HepG2 (cell line): ENCODE results near the gene MEX3A. TPM values are rescaled to one million over a fixed set of nuclear protein-coding genes. Genes with fewer than 3 reads are reported as not detected.

Experiments used
- ATAC-seq: fragments of 200-7000 bp; cut with Tn5 transposase; 3 replicates; pipeline ENCODE4 v1.9.1; 2020; ENCODE audit warnings: mild to moderate bottlenecking, moderate library complexity
- BruUV-seq: library from RNA; stranded (reverse); fragments of 400-500 nt; replicated peaks from 2 replicates; lab custom pipeline; 2021; lab: Mats Ljungman, UMichigan
- CTCF ChIA-PET: fragments of 300-600 bp; formaldehyde crosslinking; extraction: SDS; loops from one replicate; lab custom pipeline; 2021; ENCODE audit warnings: low total read pairs, inconsistent platforms, low intra/inter-chr PET ratio; lab: Yijun Ruan, JAX
- POLR2A ChIA-PET: fragments of 350-600 bp; sonication (Branson Sonifier 250); formaldehyde crosslinking; loops from one replicate; lab custom pipeline; 2020; ENCODE audit warnings: antibody characterized with exemption, inconsistent platforms; lab: Yijun Ruan, JAX
- DNase-seq: peaks from one replicate; pipeline ENCODE4 v3.0.0-alpha.2; 2015; ENCODE audit warnings: low spot score
- FAIRE-seq: peaks from 3 replicates; lab custom pipeline; 2011; peaks lifted over from hg19 to GRCh38; lab: Jason Lieb, UNC
- H2AFZ ChIP-seq: one replicate; pipeline ENCODE4 v1.6.1; 2011; ENCODE audit warnings: low read length, inconsistent platforms
- H3K27ac ChIP-seq: fragments of 300-600 bp; 3 replicates; pipeline ENCODE4 v1.8.0; 2011; ENCODE audit warnings: mixed run types, mild to moderate bottlenecking, mixed read lengths, low read length, inconsistent platforms; ENCODE audit not compliant: insufficient read depth; ENCODE audit errors: extremely low read length
- H3K27me3 ChIP-seq, 2 experiments: fragments of 200-600 bp in 1 of 2; 2 replicates in 1 of 2; 3 replicates in 1 of 2; pipeline versions ENCODE4 v1.6.0 to v1.8.0; 2011; ENCODE audit warnings: low read length in 2 of 2, mild to moderate bottlenecking in 2 of 2, moderate library complexity in 2 of 2, inconsistent platforms in 1 of 2; ENCODE audit not compliant: insufficient read depth in 2 of 2, control insufficient read depth in 1 of 2
- H3K36me3 ChIP-seq, 2 experiments: fragments of 200-600 bp in 1 of 2; replicated peaks in 1 of 2; 2 replicates in 1 of 2; 3 replicates in 1 of 2; pipeline versions ENCODE4 v1.5.1 to v1.8.0; 2011; ENCODE audit warnings: low read length in 2 of 2, inconsistent platforms in 1 of 2; ENCODE audit not compliant: insufficient read depth in 2 of 2, control insufficient read depth in 1 of 2
- H3K4me1 ChIP-seq: 2 replicates; pipeline ENCODE4 v1.5.1; 2012; ENCODE audit warnings: low read length, inconsistent platforms; ENCODE audit not compliant: insufficient read depth
- H3K4me2 ChIP-seq: 2 replicates; pipeline ENCODE4 v1.6.0; 2011; ENCODE audit warnings: low read depth, low read length, inconsistent platforms
- H3K4me3 ChIP-seq, 3 experiments: fragments of 200-600 bp in 1 of 3; sonication (generic), shearing (Covaris generic) in 1 of 3; replicated peaks in 1 of 3; 2 replicates each; pipeline ENCODE4 v1.5.1; 2011 to 2016; ENCODE audit warnings: low read length in 3 of 3, inconsistent platforms in 2 of 3, low read depth in 2 of 3, mild to moderate bottlenecking in 2 of 3, control low read depth in 1 of 3, mixed read lengths in 1 of 3; ENCODE audit not compliant: insufficient read depth in 1 of 3
- H3K79me2 ChIP-seq: one replicate; pipeline ENCODE4 v1.6.1; 2011; ENCODE audit warnings: low read length, inconsistent platforms; ENCODE audit not compliant: insufficient read depth
- H3K9ac ChIP-seq: 2 replicates; pipeline ENCODE4 v1.6.0; 2011; ENCODE audit warnings: mild to moderate bottlenecking, low read depth, low read length, inconsistent platforms; ENCODE audit not compliant: insufficient read depth
- H3K9me3 ChIP-seq: 2 replicates; pipeline ENCODE4 v1.5.1; 2012; ENCODE audit warnings: mild to moderate bottlenecking, low read length
- H4K20me1 ChIP-seq: 2 replicates; pipeline ENCODE4 v1.6.0; 2011; ENCODE audit warnings: inconsistent platforms, mild to moderate bottlenecking, low read length, moderate library complexity; ENCODE audit not compliant: insufficient read depth
- CBX5 ChIP-seq: sonication (generic); formaldehyde crosslinking; IDR thresholded peaks from 2 replicates; pipeline ENCODE4 v1.4.0; 2020; ENCODE audit warnings: missing genetic modification reagents, borderline replicate concordance
- MYC ChIP-seq: sonication (generic); formaldehyde crosslinking; IDR thresholded peaks from 2 replicates; pipeline ENCODE4 v1.9.0; 2021; ENCODE audit warnings: missing genetic modification reagents, borderline replicate concordance
- NONO ChIP-seq, 2 experiments: fragments of 450-650 bp in 1 of 2; sonication (generic) in 1 of 2; formaldehyde crosslinking in 1 of 2; IDR thresholded peaks in 1 of 2; conservative IDR thresholded peaks in 1 of 2; 2 replicates each; pipeline versions ENCODE4 v1.6.1 to v1.8.0; 2017 to 2022; ENCODE audit warnings: mild to moderate bottlenecking in 1 of 2, missing genetic modification reagents in 1 of 2, moderate library complexity in 1 of 2
- POLR2AphosphoS5 ChIP-seq: IDR thresholded peaks from 2 replicates; pipeline ENCODE4 v1.6.1; 2012; ENCODE audit warnings: low read depth, low read length
- SIN3A ChIP-seq: IDR thresholded peaks from 2 replicates; pipeline ENCODE4 v1.6.1; 2011; ENCODE audit warnings: low read depth, mild to moderate bottlenecking, control low read depth, low read length, borderline replicate concordance
- SNAPC5 ChIP-seq: sonication (generic); formaldehyde crosslinking; IDR thresholded peaks from 2 replicates; pipeline ENCODE4 v1.8.1; 2023; ENCODE audit warnings: mild to moderate bottlenecking, missing genetic modification reagents, borderline replicate concordance
- THRA ChIP-seq: sonication (generic); formaldehyde crosslinking; IDR thresholded peaks from 2 replicates; pipeline ENCODE4 v1.4.0; 2020; ENCODE audit warnings: missing genetic modification reagents, borderline replicate concordance
- TOPORS ChIP-seq: sonication (generic); formaldehyde crosslinking; IDR thresholded peaks from 2 replicates; pipeline ENCODE4 v1.8.0; 2023; ENCODE audit warnings: mild to moderate bottlenecking, missing genetic modification reagents
- ZBTB2 ChIP-seq: sonication (generic); formaldehyde crosslinking; IDR thresholded peaks from 2 replicates; pipeline ENCODE4 v1.8.0; 2022; ENCODE audit warnings: low read depth, missing genetic modification reagents
- ZFP62 ChIP-seq: sonication (generic); formaldehyde crosslinking; IDR thresholded peaks from 2 replicates; pipeline ENCODE4 v1.4.0; 2020; ENCODE audit warnings: missing genetic modification reagents
- ZFP90 ChIP-seq: sonication (generic); formaldehyde crosslinking; IDR thresholded peaks from 2 replicates; pipeline ENCODE4 v1.8.0; 2022; ENCODE audit warnings: missing genetic modification reagents, mild to moderate bottlenecking, inconsistent platforms, borderline replicate concordance
- ZNF136 ChIP-seq: sonication (generic); formaldehyde crosslinking; IDR thresholded peaks from 2 replicates; pipeline ENCODE4 v1.8.1; 2022; ENCODE audit warnings: low read depth, mild to moderate bottlenecking, moderate library complexity, missing genetic modification reagents
- ZNF607 ChIP-seq: sonication (generic); formaldehyde crosslinking; IDR thresholded peaks from 2 replicates; pipeline ENCODE4 v1.5.1; 2020; ENCODE audit warnings: missing genetic modification reagents, mild to moderate bottlenecking, borderline replicate concordance
- ZNF644 ChIP-seq: IDR thresholded peaks from 2 replicates; pipeline ENCODE4 v1.6.1; 2016; ENCODE audit warnings: low read depth
- ZNF720 ChIP-seq: sonication (generic); formaldehyde crosslinking; IDR thresholded peaks from 2 replicates; pipeline ENCODE4 v1.4.0; 2020; ENCODE audit warnings: missing genetic modification reagents
- ZNF724P ChIP-seq: sonication (generic); formaldehyde crosslinking; IDR thresholded peaks from 2 replicates; pipeline ENCODE4 v1.8.0; 2022; ENCODE audit warnings: missing genetic modification reagents, borderline replicate concordance
- ZNF747 ChIP-seq: sonication (generic); formaldehyde crosslinking; IDR thresholded peaks from 2 replicates; pipeline ENCODE4 v1.8.1; 2023; ENCODE audit warnings: missing genetic modification reagents, mild to moderate bottlenecking, borderline replicate concordance
- ZNF784 ChIP-seq: sonication (generic); formaldehyde crosslinking; IDR thresholded peaks from 2 replicates; pipeline ENCODE4 v1.5.1; 2020; ENCODE audit warnings: missing genetic modification reagents, mild to moderate bottlenecking, borderline replicate concordance
- ZNF878 ChIP-seq: sonication (generic); formaldehyde crosslinking; IDR thresholded peaks from 2 replicates; pipeline ENCODE4 v1.8.1; 2023; ENCODE audit warnings: mild to moderate bottlenecking, missing genetic modification reagents, moderate library complexity
- ZNF883 ChIP-seq: sonication (generic); formaldehyde crosslinking; IDR thresholded peaks from 2 replicates; pipeline ENCODE4 v1.5.1; 2020; ENCODE audit warnings: mild to moderate bottlenecking, missing genetic modification reagents; ENCODE audit errors: not compliant biosample characterization
- WGBS: methylation state at CpG from one replicate; pipeline ENCODE4 v1.1.6; 2017; ENCODE audit warnings: low lambda C conversion rate; 5-methylcytosine and 5-hydroxymethylcytosine counted together
- in situ Hi-C: cut with HindIII; loops from 2 replicates; pipeline ENCODE4 v1.10.0; 2017; ENCODE audit warnings: low pct_unique_long_range_greater_than_20kb; ENCODE audit not compliant: extremely low pct_ligation_motif_present
- intact Hi-C: fragments of 100-400 bp; cut with micrococcal nuclease; formaldehyde crosslinking; loops from one replicate; pipeline ENCODE4 v1.10.0; 2022; ENCODE audit not compliant: unreplicated experiment
- polyA plus RNA-seq, 8 experiments: library from polyadenylated mRNA; depleted of rRNA in 3 of 8; stranded (reverse) in 7 of 8; unstranded in 1 of 8; fragments of >200 nt; fragmentation: Illumina TruSeq in 4 of 8; extraction: Trizol in 4 of 8; gene quantifications; 2 replicates each; pipeline versions ENCODE4 v1.2.1 to v1.2.3, GENCODE V29; 2011 to 2016; ENCODE audit warnings: low read depth in 4 of 8, missing spikeins in 1 of 8, mixed read lengths in 1 of 8; ENCODE audit not compliant: insufficient read depth in 1 of 8
- total RNA-seq, 5 experiments: library from RNA; depleted of rRNA; stranded (reverse); fragments of >200 nt; fragmentation: Illumina TruSeq; extraction: Trizol; gene quantifications; 2 replicates each; pipeline ENCODE4 v1.2.3, GENCODE V29; 2016; ENCODE audit warnings: low read depth in 1 of 5

The MEX3A gene
- total and polyA plus RNA-seq, 2 of the 13 experiments (the other 11 are each of a cell fraction or from before 2014, with no cell fraction given): 7.6 to 9.1 TPM

- in situ Hi-C loops: no loop called here
- POLR2A ChIA-PET: interaction anchor here (0.9 to 2.6 kb wide), 6 partner anchors 10 to 229 kb away, joined by 3 to 10 read pairs (median 4); partner anchors contain the start of genes PMF1 and SMG5
- BruUV-seq: TSS peak; percentile 90
- TF ChIP-seq TOPORS (CRISPR knock-in tag) (no peak), ZNF784 (CRISPR knock-in tag) (no peak), ZBTB2 (CRISPR knock-in tag) (0 out of 2 replicates have a peak, but pooled peaks have one; percentile 46), ZNF136 (CRISPR knock-in tag) (no peak), CBX5 (CRISPR knock-in tag) (no peak), ZNF607 (no peak), ZFP62 (no peak), ZFP90 (no peak), SNAPC5 (no peak), ZNF724P (CRISPR knock-in tag) (no peak), MYC (CRISPR knock-in tag) (no peak), ZNF747 (CRISPR knock-in tag) (no peak), SIN3A (no peak), ZNF644 (CRISPR knock-in tag) (no peak), POLR2AphosphoS5 (peak; percentile 11; the same call in 1 of the 2 replicates), ZNF883 (CRISPR knock-in tag) (no peak), THRA (CRISPR knock-in tag) (no peak), ZNF720 (no peak), NONO (IDR thresholded peaks at IDR 0.05) (no peak), NONO (CRISPR knock-in tag; conservative IDR thresholded peaks at IDR 0.05) (no peak), ZNF878 (CRISPR knock-in tag) (0 out of 2 replicates have a peak, but pooled peaks have one; percentile 23)
Observed at GRCh38 chr1:156053768-156054499, 28.3 kb downstream of the MEX3A start, which contains the start of gene UBQLN4. Gene UBQLN4, minus strand, starts transcription at chr1:156053798. Its CDS starts 97 bp downstream, at chr1:156053701.

More at GRCh38 chr1:156053768-156054499, 28.3 kb downstream of the MEX3A start, which contains the start of gene UBQLN4:
- Histone ChIP-seq H3K9ac (peak within 1 kb of the TSS; percentile 98), H3K79me2 (peaks cover 18% of the 10 kb centered on the region), H3K36me3 (peaks cover 7 to 27% of the 10 kb centered on the region in 2 experiments; a peak in 4 of 5 replicates), H3K4me3 (peak within 1 kb of the TSS; percentile 94 to 97 (median 96)), H3K4me1 (peaks cover 27% of the 10 kb centered on the region), H2AFZ (peak within 1 kb of the TSS; percentile 34), H3K27ac (peak within 1 kb of the TSS; percentile 100), H3K4me2 (peak within 1 kb of the TSS; percentile 99), H3K9me3 (no peaks in the 10 kb centered on the region), H3K27me3 (no peaks in the 10 kb centered on the region; a peak in 1 of 5 replicates), H4K20me1 (no peaks in the 10 kb centered on the region)
- intact Hi-C loops: no loop called here
- peak; percentile 4 for FAIRE-seq
- ATAC-seq: peak; percentile 70
- peak; percentile 70 for DNase-seq
- CTCF ChIA-PET: no interaction called here
- WGBS: under 1% methylated on average over 38 of the region's 49 CpGs
